Pancreas (tissue), 10 donors: ENCODE measurements around the gene JAM3. TPM values are rescaled to one million over a fixed set of nuclear protein-coding genes. Genes with fewer than 3 reads are reported as not detected.
A peak's percentile ranks its signal among the peaks of the same experiment; 100 is the strongest.

Experiments used
- ATAC-seq, 4 donors: fragments of 200-7000 bp; cut with Tn5 transposase; one replicate each; pipeline versions ENCODE4 v1.8.0 to v1.9.1; 2020; ENCODE audit warnings: mild to moderate bottlenecking in 4 of 4, moderate library complexity in 4 of 4
- DNase-seq, 6 donors: peaks; one replicate each; pipeline ENCODE4 v3.0.0-alpha.2; 2020
- FAIRE-seq: peaks from 2 replicates; lab custom pipeline; 2012; peaks lifted over from hg19 to GRCh38; lab: Jason Lieb, UNC
- H3K27ac ChIP-seq, 4 donors: fragments of 200-600 bp; sonication (generic); 1 replicate in 3 of 4; 2 replicates in 1 of 4; pipeline versions ENCODE4 v1.5.0 to v1.8.0; 2020
- H3K27me3 ChIP-seq, 4 donors: fragments of 200-600 bp; one replicate each; pipeline ENCODE4 v1.8.0; 2021
- H3K36me3 ChIP-seq, 3 donors: fragments of 200-600 bp; sonication (generic) in 1 of 3; one replicate each; pipeline versions ENCODE4 v1.5.0 to v1.8.0; 2020 to 2021
- H3K4me1 ChIP-seq, 3 donors: fragments of 200-600 bp; one replicate each; pipeline ENCODE4 v1.8.0; 2021
- H3K4me3 ChIP-seq, 4 donors: fragments of 200-600 bp; sonication (generic) in 2 of 4; one replicate each; pipeline versions ENCODE4 v1.5.0 to v1.8.0; 2020 to 2021
- H3K9me3 ChIP-seq, 4 donors: fragments of 200-600 bp; one replicate each; pipeline ENCODE4 v1.8.0; 2021
- WGBS, 2 donors: extraction: QIAGEN DNeasy Blood & Tissue Kit; methylation state at CpG; one replicate each; pipeline ENCODE4 v1.1.7; 2013; 5-methylcytosine and 5-hydroxymethylcytosine counted together
- intact Hi-C, 3 donors: fragments of 100-400 bp; cut with DNase I; formaldehyde crosslinking; loops; one replicate each; pipeline versions ENCODE4 v1.11.1 to v1.14.2; 2022
- polyA plus RNA-seq, 2 donors: library from polyadenylated mRNA; stranded (reverse); fragments of 200-250 nt; gene quantifications; one replicate each; pipeline ENCODE4 v1.2.3, GENCODE V29; 2013
- total RNA-seq, 6 donors: library from RNA; stranded (reverse); fragmentation: NEBNext Ultra II Directional in 4 of 6; extraction: Animal tissue kit (Norgen Biotek cat#: 25700) in 4 of 6; gene quantifications; one replicate each; pipeline versions ENCODE4 v1.2.1 to v1.2.4, GENCODE V29; 2021 to 2023
- TF ChIP-seq, protein P1 (sequence below), 4 donors: fragments of 200-600 bp; sonication (generic) in 3 of 4; IDR thresholded peaks; one replicate each; pipeline versions ENCODE4 v1.5.0 to v1.8.0; 2021; ENCODE audit warnings: antibody characterized with exemption in 4 of 4
- donor health status: healthy with polysubstance abuse.
- donor health status: DM: no; HTN: no; CAD: no; lungs with moderate emphysema.
- donor health status: DM: no; HTN: no; CAD: no.
- donor health status: control.
- donor health status: control.
- donor health status: Bipolar disorder and iron deficiency.
- donor health status: DM: yes; HTN: yes; CAD: no.
- donor health status: DM: no; HTN: no; CAD: no.
- donor health status: DM: no; HTN: no; CAD: no.
- donor health status: DM: yes; HTN: yes; CAD: no.

The JAM3 gene
- total and polyA plus RNA-seq, 8 donors = 1.7 to 11.0 (median 4.2) TPM

DNA sequence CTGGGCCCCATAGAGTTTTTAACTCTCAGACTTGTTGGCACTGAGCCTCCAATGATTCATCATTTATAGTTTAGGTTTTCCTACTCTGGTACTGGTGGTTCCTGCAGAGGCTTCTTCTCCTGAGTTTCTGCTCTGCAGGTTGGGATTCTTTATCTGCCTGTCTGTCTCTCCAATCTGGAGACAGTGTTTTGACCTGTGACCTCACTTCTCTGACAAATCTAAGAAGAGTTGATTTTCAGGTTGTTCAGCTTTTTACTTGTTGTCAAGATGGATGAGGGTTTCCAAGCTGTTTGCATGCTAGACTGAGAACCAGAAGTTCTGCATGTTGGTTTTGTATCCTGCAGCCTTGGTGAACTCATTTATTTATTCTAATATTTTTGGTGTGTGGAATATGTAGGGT, 63.9 kb downstream of the JAM3 start:
- intact Hi-C loops = no loop called here
- no peaks in the 10 kb centered on the region for H3K27me3 ChIP-seq
- no peak for DNase-seq
- H3K4me1 ChIP-seq = no peaks in the 10 kb centered on the region
- no peak for ATAC-seq
- H3K27ac ChIP-seq = no peak overlapping the region
- no peaks in the 10 kb centered on the region for H3K36me3 ChIP-seq
- H3K9me3 ChIP-seq = no peaks in the 10 kb centered on the region
- TF ChIP-seq, protein P1, sequence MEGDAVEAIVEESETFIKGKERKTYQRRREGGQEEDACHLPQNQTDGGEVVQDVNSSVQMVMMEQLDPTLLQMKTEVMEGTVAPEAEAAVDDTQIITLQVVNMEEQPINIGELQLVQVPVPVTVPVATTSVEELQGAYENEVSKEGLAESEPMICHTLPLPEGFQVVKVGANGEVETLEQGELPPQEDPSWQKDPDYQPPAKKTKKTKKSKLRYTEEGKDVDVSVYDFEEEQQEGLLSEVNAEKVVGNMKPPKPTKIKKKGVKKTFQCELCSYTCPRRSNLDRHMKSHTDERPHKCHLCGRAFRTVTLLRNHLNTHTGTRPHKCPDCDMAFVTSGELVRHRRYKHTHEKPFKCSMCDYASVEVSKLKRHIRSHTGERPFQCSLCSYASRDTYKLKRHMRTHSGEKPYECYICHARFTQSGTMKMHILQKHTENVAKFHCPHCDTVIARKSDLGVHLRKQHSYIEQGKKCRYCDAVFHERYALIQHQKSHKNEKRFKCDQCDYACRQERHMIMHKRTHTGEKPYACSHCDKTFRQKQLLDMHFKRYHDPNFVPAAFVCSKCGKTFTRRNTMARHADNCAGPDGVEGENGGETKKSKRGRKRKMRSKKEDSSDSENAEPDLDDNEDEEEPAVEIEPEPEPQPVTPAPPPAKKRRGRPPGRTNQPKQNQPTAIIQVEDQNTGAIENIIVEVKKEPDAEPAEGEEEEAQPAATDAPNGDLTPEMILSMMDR (IDR thresholded peaks at IDR 0.05) = no peak
- no peak overlapping the region for H3K4me3 ChIP-seq
- no peak for FAIRE-seq

DNA sequence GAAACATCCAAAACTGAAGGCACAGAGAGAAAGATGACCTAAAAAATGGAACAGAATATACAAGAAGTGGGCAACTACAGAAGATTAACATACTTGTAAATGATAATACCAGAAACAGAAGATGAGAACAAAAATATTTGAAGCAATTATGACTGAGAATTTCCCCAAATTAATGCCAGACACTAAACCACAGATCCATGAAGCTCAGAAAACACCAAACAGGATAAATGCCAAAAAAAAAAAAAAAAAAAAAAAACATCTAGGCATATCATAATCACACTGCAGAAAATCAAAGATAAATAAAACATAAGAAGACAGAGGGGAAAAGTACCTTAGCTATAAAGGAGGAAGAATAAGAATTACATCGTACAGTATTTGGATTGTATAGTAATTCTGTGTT, 65.3 kb downstream of the JAM3 start:
- FAIRE-seq (no peak), DNase-seq (no peak), ATAC-seq (no peak)
- H3K27ac ChIP-seq = no peak overlapping the region
- no peaks in the 10 kb centered on the region for H3K36me3 ChIP-seq
- TF ChIP-seq, protein P1 (IDR thresholded peaks at IDR 0.05) = no peak
- no peaks in the 10 kb centered on the region for H3K4me1 ChIP-seq
- H3K9me3 ChIP-seq = no peaks in the 10 kb centered on the region
- intact Hi-C loops = no loop called here
- 88 to 93% methylated on average over 1 of the region's 1 CpG for WGBS, 2 donors
- no peaks in the 10 kb centered on the region for H3K27me3 ChIP-seq
- H3K4me3 ChIP-seq = no peak overlapping the region

DNA sequence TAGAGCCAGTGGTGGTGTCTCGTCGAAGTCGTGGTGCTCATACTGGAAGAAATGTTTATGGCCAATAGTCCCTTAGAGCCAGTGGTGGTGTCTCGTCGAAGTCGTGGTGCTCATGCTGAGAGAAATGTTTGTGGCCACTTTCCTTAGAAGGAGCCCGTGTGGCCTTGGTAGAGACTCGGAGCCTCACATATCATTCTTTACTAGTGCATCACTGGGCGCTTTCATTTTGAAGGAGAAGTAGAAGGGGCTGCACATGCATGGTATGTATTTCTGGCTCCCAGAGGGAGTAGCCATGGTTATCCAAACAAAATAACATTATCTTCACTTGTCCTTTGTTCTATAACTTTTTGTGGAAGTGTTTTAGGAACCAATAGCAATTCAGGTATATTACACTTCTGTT, 69.5 kb downstream of the JAM3 start:
- TF ChIP-seq, protein P1 (IDR thresholded peaks at IDR 0.05) = no peak
- H3K4me3 ChIP-seq = no peak overlapping the region
- FAIRE-seq = no peak
- H3K9me3 ChIP-seq = no peaks in the 10 kb centered on the region
- intact Hi-C loops = no loop called here
- no peak for ATAC-seq
- 75 to 91% methylated on average over 9 of the region's 9 CpGs for WGBS, 2 donors
- no peaks in the 10 kb centered on the region for H3K4me1 ChIP-seq
- no peak for DNase-seq
- H3K27ac ChIP-seq = no peak overlapping the region
- no peaks in the 10 kb centered on the region for H3K27me3 ChIP-seq
- H3K36me3 ChIP-seq = no peaks in the 10 kb centered on the region

DNA sequence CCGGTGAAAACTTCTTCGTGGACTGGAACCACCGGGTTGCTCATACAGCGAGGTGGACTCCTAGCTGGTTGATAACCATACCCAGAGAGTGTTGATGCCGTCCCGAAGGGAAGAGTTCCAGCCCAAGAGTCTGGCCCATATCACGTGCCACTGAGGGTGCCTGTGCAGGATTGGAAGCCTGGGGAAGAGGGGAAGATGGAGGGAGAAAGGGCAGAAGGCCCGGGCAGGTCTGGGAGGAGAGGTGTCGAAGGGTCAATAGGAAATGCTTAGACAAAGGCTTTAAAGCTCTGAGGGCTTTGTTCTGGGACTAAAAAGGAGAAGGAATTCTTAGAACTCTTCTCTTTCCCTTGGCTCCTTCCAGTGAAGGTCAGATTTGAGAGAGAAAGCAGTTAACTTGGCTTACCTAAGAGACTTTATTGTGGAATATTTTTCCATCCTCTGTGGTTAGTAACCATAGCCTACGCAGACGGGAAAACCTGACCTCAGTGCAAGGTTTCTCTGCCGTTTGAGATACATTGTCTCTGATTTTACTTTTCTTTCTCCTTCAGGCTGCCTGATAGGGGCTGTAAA, 70.5 kb downstream of the JAM3 start:
- FAIRE-seq = no peak
- ATAC-seq = peak in 1 of 4 donors; percentile 41
- no peak overlapping the region for H3K27ac ChIP-seq

DNA sequence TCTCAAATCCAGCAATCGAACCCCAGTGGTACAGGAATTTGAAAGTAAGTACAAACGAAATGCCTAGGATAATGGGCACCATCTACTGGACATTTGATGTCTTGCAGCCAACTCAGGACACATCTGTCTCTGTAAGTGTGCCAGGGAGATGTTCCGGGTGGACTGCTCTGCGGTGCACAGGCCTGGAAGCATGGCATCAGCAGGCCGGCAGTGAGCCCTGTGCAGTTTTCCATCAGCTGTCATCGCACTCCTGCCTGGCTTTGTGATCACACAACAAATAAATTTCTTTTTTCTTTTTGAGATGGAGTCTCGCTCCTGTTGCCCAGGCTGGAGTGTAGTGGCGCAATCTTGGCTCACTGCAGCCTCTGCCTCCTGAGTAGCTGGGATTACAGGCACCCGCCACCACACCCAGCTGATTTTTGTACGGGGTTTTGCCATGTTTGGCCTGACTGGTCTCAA, 71.0 kb downstream of the JAM3 start:
- peak; percentile 56 to 96 (median 96) for ATAC-seq

More for the DNA sequence above, 70.5 kb downstream of the JAM3 start:
- Histone ChIP-seq H3K4me3 (no peak overlapping the region), H3K4me1 (no peaks in the 10 kb centered on the region), H3K9me3 (no peaks in the 10 kb centered on the region), H3K36me3 (no peaks in the 10 kb centered on the region), H3K27me3 (no peaks in the 10 kb centered on the region)
- TF ChIP-seq, protein P1 (IDR thresholded peaks at IDR 0.05) = no peak
- DNase-seq = no peak
- intact Hi-C loops = no loop called here
- WGBS, 2 donors = 58 to 66% methylated on average over 12 of the region's 12 CpGs

More for the DNA sequence above, 71.0 kb downstream of the JAM3 start:
- TF ChIP-seq, protein P1 (IDR thresholded peaks at IDR 0.05) = peak; percentile 52 to 71 (median 68)
- 35 to 41% methylated on average over 10 of the region's 10 CpGs for WGBS, 2 donors
- no peaks in the 10 kb centered on the region for H3K4me1 ChIP-seq
- H3K27me3 ChIP-seq = no peaks in the 10 kb centered on the region
- FAIRE-seq (no peak), DNase-seq (peak in 3 of 6 donors; percentile 24 to 65 (median 29))
- H3K4me3 ChIP-seq = no peak overlapping the region
- H3K9me3 ChIP-seq = no peaks in the 10 kb centered on the region
- no peaks in the 10 kb centered on the region for H3K36me3 ChIP-seq
- intact Hi-C loops = loop anchor here (5.0 to 10.0 kb wide), 2 partner anchors 213 to 215 kb away; no protein-coding TSS in a partner anchor
- no peak overlapping the region for H3K27ac ChIP-seq
